HL-60/S4 (cell line): Measurements from ENCODE around the gene SLC26A2.

ENCODE experiments used
- in situ Hi-C: fragments of 300-500 bp; cut with MboI; formaldehyde crosslinking; loops from 2 replicates; pipeline ENCODE4 v1.14.3; 2022; ENCODE audit warnings: low sequenced_read_pairs

Gene SLC26A2

GRCh38 chr5:149960272-149961185 lies at the start of gene SLC26A2:
SLC26A2 (plus strand) TSS chr5:149960758; CDS start chr5:149977653, 16,895 bp downstream.
- in situ Hi-C loops: loop anchor here (10.0 kb wide), 1 partner anchor 326 kb away; no protein-coding TSS in a partner anchor

GRCh38 chr5:149911031-149911430 lies 49.5 kb upstream of the SLC26A2 start:
- in situ Hi-C loops: no loop called here

GRCh38 chr5:149912226-149912871 lies 48.2 kb upstream of the SLC26A2 start:
- in situ Hi-C loops: no loop called here

GRCh38 chr5:149913436-149914419 lies 46.8 kb upstream of the SLC26A2 start:
- in situ Hi-C loops: no loop called here

GRCh38 chr5:149915392-149916260 lies 44.9 kb upstream of the SLC26A2 start:
- in situ Hi-C loops: no loop called here

- in situ Hi-C loops: no loop called here
These were observed 44.1 kb upstream of the SLC26A2 start for GRCh38 chr5:149916334-149917072.

GRCh38 chr5:149917073-149917676 lies 43.4 kb upstream of the SLC26A2 start:
- in situ Hi-C loops: no loop called here

GRCh38 chr5:149921597-149921996 lies 39.0 kb upstream of the SLC26A2 start:
- in situ Hi-C loops: no loop called here

GRCh38 chr5:149922950-149923349 lies 37.6 kb upstream of the SLC26A2 start:
- in situ Hi-C loops: no loop called here

GRCh38 chr5:149924486-149924885 lies 36.1 kb upstream of the SLC26A2 start:
- in situ Hi-C loops: no loop called here

GRCh38 chr5:149930043-149930748 lies 30.4 kb upstream of the SLC26A2 start:
- in situ Hi-C loops: no loop called here

- in situ Hi-C loops: no loop called here
These were observed 29.6 kb upstream of the SLC26A2 start for GRCh38 chr5:149930749-149931574.

- in situ Hi-C loops: no loop called here
These were observed 28.5 kb upstream of the SLC26A2 start for GRCh38 chr5:149931992-149932436.

- in situ Hi-C loops: no loop called here
These were observed 27.9 kb upstream of the SLC26A2 start for GRCh38 chr5:149932445-149933350.

GRCh38 chr5:149935431-149935901 lies 25.1 kb upstream of the SLC26A2 start:
- in situ Hi-C loops: no loop called here
